ENCODE data around the gene NRG3. TPM values are rescaled to one million over a fixed set of nuclear protein-coding genes. Genes with fewer than 3 reads are reported as not detected.

Gene NRG3
- total RNA-seq, 1 donor from 2014 or later, result 1.6 TPM

DNA sequence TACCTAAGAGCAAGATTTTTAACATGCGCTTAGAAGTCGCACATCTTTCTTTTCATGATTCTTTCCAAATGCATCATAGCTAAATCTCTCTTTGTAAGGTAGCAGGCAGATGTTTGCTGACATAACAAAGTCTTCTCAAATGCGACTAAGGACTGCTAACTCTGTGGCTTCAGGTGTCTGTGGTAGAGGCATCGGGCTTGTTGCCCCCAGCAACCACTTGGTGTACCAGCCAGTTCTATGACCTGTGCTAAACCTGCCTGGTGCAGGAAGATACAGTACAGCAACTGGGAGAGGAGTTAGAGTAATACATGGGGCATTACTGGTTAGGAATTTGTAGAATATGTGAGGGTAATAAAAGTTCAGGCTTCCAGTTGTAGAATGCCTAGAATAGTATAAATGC, 654.1 kb downstream of the NRG3 start:
- Histone ChIP-seq H3K36me3 (no peaks in the 10 kb centered on the region), H3K9me3 (no peaks in the 10 kb centered on the region), H3K27me3 (no peaks in the 10 kb centered on the region), H3K4me3 (no peak overlapping the region), H3K27ac (no peak overlapping the region), H3K4me1 (no peaks in the 10 kb centered on the region)
- TF ChIP-seq CTCF (IDR thresholded peaks at IDR 0.05), result no peak
- intact Hi-C loops (cut with DNase I), result no loop called here
- no peak for DNase-seq (ENCODE audit: low spot score in 2 of 2)

DNA sequence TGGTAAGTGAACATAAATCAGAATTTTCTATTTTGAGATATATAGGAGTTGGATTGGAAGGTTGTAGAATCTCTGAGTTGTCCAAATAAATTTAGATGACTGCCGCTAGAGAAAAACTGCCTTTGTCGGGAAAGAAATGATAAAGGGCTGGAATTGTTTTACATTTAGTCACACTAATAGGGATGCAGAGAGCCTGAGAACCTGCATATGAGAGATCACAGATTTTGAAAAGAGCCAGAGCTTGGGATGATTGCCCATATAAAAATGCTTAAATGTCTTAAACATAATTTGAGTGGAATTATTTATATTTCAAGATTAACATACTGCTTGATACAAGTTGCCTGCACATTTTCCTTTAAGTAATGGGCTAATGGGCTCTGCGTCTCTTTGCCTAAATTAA, 660.5 kb downstream of the NRG3 start:
- TF ChIP-seq CTCF (IDR thresholded peaks at IDR 0.05), result no peak
- intact Hi-C loops (cut with DNase I), result no loop called here
- Histone ChIP-seq H3K4me3 (no peak overlapping the region), H3K27me3 (no peaks in the 10 kb centered on the region), H3K27ac (no peak overlapping the region), H3K9me3 (no peaks in the 10 kb centered on the region), H3K4me1 (no peaks in the 10 kb centered on the region), H3K36me3 (no peaks in the 10 kb centered on the region)
- DNase-seq (ENCODE audit: low spot score in 2 of 2), result no peak

- Histone ChIP-seq H3K36me3 (no peaks in the 10 kb centered on the region), H3K27me3 (no peaks in the 10 kb centered on the region), H3K9me3 (no peaks in the 10 kb centered on the region), H3K27ac (no peak overlapping the region), H3K4me1 (no peaks in the 10 kb centered on the region), H3K4me3 (no peak overlapping the region)
- intact Hi-C loops (cut with DNase I), result no loop called here
- no peak for DNase-seq (ENCODE audit: low spot score in 2 of 2)
- no peak for TF ChIP-seq CTCF (IDR thresholded peaks at IDR 0.05)
These were observed 661.7 kb downstream of the NRG3 start for GRCh38 chr10:82536668-82537067.

GRCh38 chr10:82538272-82538671, 663.3 kb downstream of the NRG3 start:
- no peaks in the 10 kb centered on the region for H3K9me3 ChIP-seq
- no peak overlapping the region for H3K27ac ChIP-seq
- DNase-seq (ENCODE audit: low spot score in 2 of 2), result no peak
- intact Hi-C loops (cut with DNase I), result no loop called here
- no peaks in the 10 kb centered on the region for H3K36me3 ChIP-seq
- no peaks in the 10 kb centered on the region for H3K27me3 ChIP-seq
- H3K4me3 ChIP-seq, result no peak overlapping the region
- H3K4me1 ChIP-seq, result no peaks in the 10 kb centered on the region
- no peak for TF ChIP-seq CTCF (IDR thresholded peaks at IDR 0.05)

GRCh38 chr10:82543631-82544030, 668.6 kb downstream of the NRG3 start:
- Histone ChIP-seq H3K9me3 (no peaks in the 10 kb centered on the region), H3K36me3 (no peaks in the 10 kb centered on the region), H3K4me3 (no peak overlapping the region), H3K27ac (no peak overlapping the region), H3K27me3 (no peaks in the 10 kb centered on the region), H3K4me1 (no peaks in the 10 kb centered on the region)
- intact Hi-C loops (cut with DNase I), result no loop called here
- DNase-seq (ENCODE audit: low spot score in 2 of 2), result no peak
- TF ChIP-seq CTCF (IDR thresholded peaks at IDR 0.05), result no peak

DNA sequence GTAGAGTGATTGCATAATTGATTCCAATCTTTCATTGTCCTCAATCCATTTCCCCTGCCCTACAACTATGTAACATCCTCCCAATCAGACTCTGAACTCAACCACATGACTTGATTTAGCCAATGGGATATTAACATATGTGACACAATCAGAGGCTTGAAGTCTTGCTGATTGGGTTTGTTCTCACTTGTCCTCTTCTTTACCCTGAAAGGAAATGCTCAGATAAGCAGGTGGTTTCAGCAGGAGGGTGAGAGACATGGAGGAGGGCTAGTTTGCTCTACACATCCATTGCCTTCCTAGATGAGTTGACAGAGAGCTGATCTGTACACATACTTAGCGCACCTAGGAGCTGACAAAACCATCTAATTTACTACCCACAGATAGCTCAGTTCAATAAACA, 669.4 kb downstream of the NRG3 start:
- Histone ChIP-seq H3K4me1 (no peaks in the 10 kb centered on the region), H3K4me3 (no peak overlapping the region), H3K27me3 (no peaks in the 10 kb centered on the region), H3K9me3 (no peaks in the 10 kb centered on the region), H3K36me3 (no peaks in the 10 kb centered on the region), H3K27ac (no peak overlapping the region)
- no peak for TF ChIP-seq CTCF (IDR thresholded peaks at IDR 0.05)
- intact Hi-C loops (cut with DNase I), result no loop called here
- no peak for DNase-seq (ENCODE audit: low spot score in 2 of 2)
